MCF 10A (cell line): ENCODE data around the gene PALB2. TPM values are rescaled to one million over a fixed set of nuclear protein-coding genes. Genes with fewer than 3 reads are reported as not detected.

Experiments
- BruUV-seq: library from RNA; stranded (reverse); fragments of 400-500 nt; replicated peaks from 2 replicates; lab custom pipeline; 2021; lab: Mats Ljungman, UMichigan
- CTCF ChIA-PET: fragments of 300-600 bp; sonication (Branson Sonifier 250); formaldehyde crosslinking; extraction: SDS; loops from one replicate; lab custom pipeline; 2021; ENCODE audit warnings: antibody characterized with exemption, inconsistent platforms; lab: Yijun Ruan, JAX
- POLR2A ChIA-PET: fragments of 300-600, 350-650 bp; sonication (Branson Sonifier 250); formaldehyde crosslinking; extraction: SDS; loops from one replicate; lab custom pipeline; 2020; ENCODE audit warnings: antibody characterized with exemption, inconsistent platforms; lab: Yijun Ruan, JAX
- DNase-seq: peaks from one replicate; pipeline ENCODE4 v3.0.0-alpha.2; 2018; ENCODE audit not compliant: unreplicated experiment
- H3K27ac Mint-ChIP-seq: one replicate; pipeline ENCODE4 v1.8.0; 2022; ENCODE audit warnings: mild to moderate bottlenecking, low read depth, mixed read lengths; ENCODE audit not compliant: unreplicated experiment
- H3K27me3 Mint-ChIP-seq: one replicate; pipeline ENCODE4 v1.8.0; 2022; ENCODE audit warnings: mixed read lengths; ENCODE audit not compliant: insufficient read depth, unreplicated experiment
- H3K36me3 Mint-ChIP-seq: one replicate; pipeline ENCODE4 v1.8.0; 2022; ENCODE audit warnings: mild to moderate bottlenecking, moderate library complexity, mixed read lengths; ENCODE audit not compliant: insufficient read depth, unreplicated experiment
- H3K4me1 Mint-ChIP-seq: one replicate; pipeline ENCODE4 v1.8.0; 2022; ENCODE audit warnings: mixed read lengths; ENCODE audit not compliant: insufficient read depth, unreplicated experiment
- H3K4me3 Mint-ChIP-seq: one replicate; pipeline ENCODE4 v1.8.0; 2022; ENCODE audit warnings: mild to moderate bottlenecking, moderate library complexity, mixed read lengths; ENCODE audit not compliant: unreplicated experiment
- H3K9me3 Mint-ChIP-seq: one replicate; pipeline ENCODE4 v1.8.0; 2022; ENCODE audit warnings: mixed read lengths; ENCODE audit not compliant: unreplicated experiment
- CTCF ChIP-seq: fragments of 200-600 bp; IDR thresholded peaks from one replicate; pipeline ENCODE4 v1.8.0; 2022; ENCODE audit warnings: antibody characterized with exemption, mild to moderate bottlenecking; ENCODE audit not compliant: unreplicated experiment
- intact Hi-C: fragments of 100-400 bp; cut with micrococcal nuclease; formaldehyde crosslinking; loops from 2 replicates; pipeline ENCODE4 v1.14.1; 2022
- total RNA-seq: library from RNA; stranded (reverse); gene quantifications from 2 replicates; pipeline ENCODE4 v1.2.3, GENCODE V29; 2022

The PALB2 gene
- total RNA-seq, 1 experiment from 2014 or later: 20.8 TPM

GRCh38 chr16:23577493-23577892 is 63.6 kb downstream of the PALB2 start:
- H3K9me3 Mint-ChIP-seq: no peaks in the 10 kb centered on the region
- no TSS peak for BruUV-seq
- no peak overlapping the region for H3K4me3 Mint-ChIP-seq
- CTCF ChIA-PET: interaction anchor here (0.6 to 1.0 kb wide), 3 partner anchors 60 to 1003 kb away, joined by 3 read pairs; no protein-coding TSS in a partner anchor
- no peaks in the 10 kb centered on the region for H3K4me1 Mint-ChIP-seq
- DNase-seq: no peak
- no peak for TF ChIP-seq CTCF
- intact Hi-C loops: no loop called here
- POLR2A ChIA-PET: interaction anchor here (1.1 kb wide), 1 partner anchor 23 kb away, joined by 4 read pairs; no protein-coding TSS in a partner anchor
- H3K36me3 Mint-ChIP-seq: peaks cover 50% of the 10 kb centered on the region
- no peak overlapping the region for H3K27ac Mint-ChIP-seq
- no peaks in the 10 kb centered on the region for H3K27me3 Mint-ChIP-seq

GRCh38 chr16:23575834-23576233 is 65.3 kb downstream of the PALB2 start:
- no peak overlapping the region for H3K4me3 Mint-ChIP-seq
- no peak for TF ChIP-seq CTCF

GRCh38 chr16:23573817-23574216 is 67.3 kb downstream of the PALB2 start:
- ChIA-PET POLR2A (interaction anchor here (1.0 kb wide), 1 partner anchor 67 kb away, joined by 3 read pairs; the partner anchor contains the start of gene PALB2), CTCF (interaction anchor here (0.6 to 0.7 kb wide), 2 partner anchors 75 to 393 kb away, joined by 3 to 4 read pairs; no protein-coding TSS in a partner anchor)
- Mint-ChIP-seq H3K27ac (no peak overlapping the region), H3K9me3 (peaks cover 7% of the 10 kb centered on the region), H3K4me3 (no peak overlapping the region), H3K36me3 (peaks cover 47% of the 10 kb centered on the region), H3K4me1 (peaks cover 4% of the 10 kb centered on the region), H3K27me3 (no peaks in the 10 kb centered on the region)
- no peak for TF ChIP-seq CTCF
- DNase-seq: no peak
- no TSS peak for BruUV-seq
- intact Hi-C loops: no loop called here

More at GRCh38 chr16:23575834-23576233, 65.3 kb downstream of the PALB2 start:
- H3K9me3 Mint-ChIP-seq: no peaks in the 10 kb centered on the region
- no peaks in the 10 kb centered on the region for H3K27me3 Mint-ChIP-seq
- ChIA-PET CTCF (interaction anchor here (0.9 to 1.8 kb wide), 2 partner anchors 18 kb away, joined by 3 to 7 read pairs; no protein-coding TSS in a partner anchor), POLR2A (interaction anchor here (1.1 to 1.3 kb wide), 2 partner anchors 11 to 21 kb away, joined by 3 to 5 read pairs; partner anchors contain the start of gene NDUFAB1)
- DNase-seq: no peak
- intact Hi-C loops: no loop called here
- H3K27ac Mint-ChIP-seq: no peak overlapping the region
- BruUV-seq: no TSS peak
- peaks cover 45% of the 10 kb centered on the region for H3K36me3 Mint-ChIP-seq
- H3K4me1 Mint-ChIP-seq: no peaks in the 10 kb centered on the region

- peaks cover 4% of the 10 kb centered on the region for H3K4me1 Mint-ChIP-seq
- no peak for TF ChIP-seq CTCF
- peaks cover 7% of the 10 kb centered on the region for H3K9me3 Mint-ChIP-seq
- peaks cover 48% of the 10 kb centered on the region for H3K36me3 Mint-ChIP-seq
- H3K4me3 Mint-ChIP-seq: no peak overlapping the region
- no peak overlapping the region for H3K27ac Mint-ChIP-seq
- POLR2A ChIA-PET: no interaction called here
- intact Hi-C loops: no loop called here
- no peak for DNase-seq
- no TSS peak for BruUV-seq
- CTCF ChIA-PET: interaction anchor here (0.5 kb wide), 1 partner anchor 18 kb away, joined by 3 read pairs; no protein-coding TSS in a partner anchor
- no peaks in the 10 kb centered on the region for H3K27me3 Mint-ChIP-seq
Observed at GRCh38 chr16:23572394-23572793, 68.7 kb downstream of the PALB2 start.
